Esophagus muscularis mucosa (tissue), 4 donors: Measurements from ENCODE around the gene RALGAPA1. TPM values are rescaled to one million over a fixed set of nuclear protein-coding genes. Genes with fewer than 3 reads are reported as not detected.

Source experiments
- DNase-seq: peaks from one replicate; pipeline ENCODE4 v3.0.0-alpha.2; 2017; ENCODE audit errors: extremely low spot score
- H3K27ac ChIP-seq, 4 donors: fragments of 200-600 bp; sonication (generic); replicated peaks in 1 of 4; 1 replicate in 3 of 4; 2 replicates in 1 of 4; pipeline ENCODE4 v1.5.1; 2016 to 2019; ENCODE audit warnings: mild to moderate bottlenecking in 1 of 4
- H3K27me3 ChIP-seq, 4 donors: fragments of 200-600 bp; sonication (generic); one replicate each; pipeline versions ENCODE4 v1.5.1 to v1.6.0; 2016 to 2019
- H3K36me3 ChIP-seq, 4 donors: fragments of 200-600 bp; sonication (generic); one replicate each; pipeline ENCODE4 v1.5.1; 2016 to 2019
- H3K4me1 ChIP-seq, 4 donors: fragments of 200-600 bp; sonication (generic); one replicate each; pipeline ENCODE4 v1.5.1; 2016 to 2019
- H3K4me3 ChIP-seq, 4 donors: fragments of 200-600 bp; sonication (generic); 1 replicate in 2 of 4; 2 replicates in 2 of 4; pipeline ENCODE4 v1.5.1; 2016 to 2019; ENCODE audit warnings: mild to moderate bottlenecking in 4 of 4, moderate library complexity in 1 of 4
- H3K9me3 ChIP-seq, 4 donors: fragments of 200-600 bp; sonication (generic); 1 replicate in 3 of 4; 2 replicates in 1 of 4; pipeline ENCODE4 v1.5.1; 2016 to 2019
- CTCF ChIP-seq, 3 experiments: fragments of 200-600 bp in 2 of 3; fragments of 450-650 bp in 1 of 3; sonication (generic) in 2 of 3; IDR thresholded peaks; one replicate each; pipeline ENCODE4 v1.5.1; 2017 to 2019; ENCODE audit warnings: antibody characterized with exemption in 3 of 3, mild to moderate bottlenecking in 2 of 3, moderate library complexity in 1 of 3
- EP300 ChIP-seq: sonication (generic); formaldehyde crosslinking; IDR thresholded peaks from one replicate; pipeline ENCODE4 v1.6.1; 2017; ENCODE audit warnings: antibody characterized with exemption
- POLR2A ChIP-seq: fragments of 450-650 bp; IDR thresholded peaks from one replicate; pipeline ENCODE4 v1.6.1; 2017; ENCODE audit warnings: antibody characterized with exemption, moderate library complexity, mild to moderate bottlenecking, low read depth
- POLR2AphosphoS5 ChIP-seq, 2 donors: sonication (generic); formaldehyde crosslinking; IDR thresholded peaks; one replicate each; pipeline ENCODE4 v1.6.1; 2017; ENCODE audit warnings: antibody characterized with exemption in 2 of 2
- WGBS: methylation state at CpG from one replicate; pipeline ENCODE4 v1.1.5; 2018; 5-methylcytosine and 5-hydroxymethylcytosine counted together
- intact Hi-C: fragments of 100-400 bp; cut with DNase I; formaldehyde crosslinking; loops from one replicate; pipeline ENCODE4 v1.15.1; 2023
- total RNA-seq, 4 donors: library from RNA; depleted of rRNA; stranded (reverse); fragments of >200 nt; gene quantifications; one replicate each; pipeline versions ENCODE4 v1.1.0 to v1.2.1, GENCODE V29; 2016

RALGAPA1 gene
- total RNA-seq, 4 donors from 2014 or later = 48.2 to 77.7 (median 52.1) TPM

- no peak overlapping the region for H3K4me3 ChIP-seq
- intact Hi-C loops = no loop called here
- peaks cover 16 to 78% (median 52%) of the 10 kb centered on the region in 4 donors for H3K36me3 ChIP-seq
- no peak for TF ChIP-seq EP300
- no peak for TF ChIP-seq POLR2AphosphoS5 (IDR thresholded peaks at IDR 0.05)
- no peak for TF ChIP-seq POLR2A
- TF ChIP-seq CTCF (IDR thresholded peaks at IDR 0.05) = no peak
- no peak for DNase-seq
- H3K9me3 ChIP-seq = no peaks in the 10 kb centered on the region
- no peaks in the 10 kb centered on the region for H3K27me3 ChIP-seq
- no peak overlapping the region for H3K27ac ChIP-seq
- no peaks in the 10 kb centered on the region for H3K4me1 ChIP-seq
These were observed 142.6 kb downstream of the RALGAPA1 start for GRCh38 chr14:35666429-35667043.

DNA sequence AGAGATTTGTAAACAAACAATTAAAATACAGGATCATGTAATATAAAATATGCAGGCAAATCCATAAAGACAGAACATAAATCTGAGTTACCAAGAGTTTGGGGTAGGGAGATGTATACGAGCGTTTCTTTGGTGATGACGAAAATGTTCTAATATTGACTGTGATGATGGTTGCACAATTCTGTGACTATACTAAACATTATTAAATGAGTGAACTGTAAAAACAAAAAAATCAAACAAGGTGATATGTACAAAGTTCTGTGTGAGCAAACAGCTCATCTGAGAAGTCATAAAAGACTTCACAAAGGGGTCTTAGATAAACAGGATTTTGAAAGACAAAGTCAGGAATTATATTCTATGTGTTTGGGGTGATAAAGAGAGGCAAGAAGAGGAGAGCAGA, 147.2 kb downstream of the RALGAPA1 start:
- WGBS = 95% methylated on average over 3 of the region's 3 CpGs
- DNase-seq = no peak
- Histone ChIP-seq H3K27me3 (no peaks in the 10 kb centered on the region), H3K9me3 (no peaks in the 10 kb centered on the region), H3K4me1 (no peaks in the 10 kb centered on the region), H3K4me3 (no peak overlapping the region), H3K36me3 (peaks cover 0 to 73% (median 24%) of the 10 kb centered on the region in 4 donors), H3K27ac (no peak overlapping the region)
- TF ChIP-seq CTCF (IDR thresholded peaks at IDR 0.05) (no peak), EP300 (no peak), POLR2A (no peak)
- intact Hi-C loops = no loop called here

- Histone ChIP-seq H3K27me3 (no peaks in the 10 kb centered on the region), H3K4me1 (no peaks in the 10 kb centered on the region), H3K9me3 (no peaks in the 10 kb centered on the region), H3K4me3 (no peak overlapping the region), H3K27ac (no peak overlapping the region), H3K36me3 (peaks cover 1 to 53% (median 19%) of the 10 kb centered on the region in 4 donors)
- intact Hi-C loops = no loop called here
- WGBS = 92% methylated on average over 1 of the region's 1 CpG
- TF ChIP-seq POLR2A (no peak), POLR2AphosphoS5 (IDR thresholded peaks at IDR 0.05) (no peak), CTCF (IDR thresholded peaks at IDR 0.05) (no peak), EP300 (no peak)
- DNase-seq = no peak
These were observed 156.1 kb downstream of the RALGAPA1 start for GRCh38 chr14:35653045-35653444.

DNA sequence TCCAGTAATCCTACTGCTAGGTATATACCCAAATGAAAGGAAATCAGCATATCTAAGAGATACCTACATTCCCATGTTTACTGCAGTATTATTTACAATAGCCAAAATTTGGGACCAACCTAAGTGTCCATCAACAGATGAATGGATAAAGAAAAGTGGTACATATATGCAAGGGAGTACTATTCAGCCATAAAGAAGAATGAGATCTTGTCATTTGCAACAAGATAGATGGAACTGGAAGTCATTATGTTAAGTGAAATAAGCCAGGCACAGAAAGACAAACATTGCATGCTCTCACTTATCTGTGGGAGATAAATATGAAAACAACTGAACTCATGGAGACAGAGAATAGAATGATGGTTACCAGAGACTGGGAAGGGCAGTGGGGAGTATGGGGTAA, 165.6 kb downstream of the RALGAPA1 start:
- H3K27ac ChIP-seq = no peak overlapping the region
- no peak for DNase-seq
- no peak overlapping the region for H3K4me3 ChIP-seq
- intact Hi-C loops = no loop called here
- peaks cover 0 to 13% (median 3%) of the 10 kb centered on the region in 4 donors for H3K9me3 ChIP-seq
- no peaks in the 10 kb centered on the region for H3K4me1 ChIP-seq
- TF ChIP-seq POLR2AphosphoS5 (IDR thresholded peaks at IDR 0.05) = no peak
- TF ChIP-seq POLR2A = no peak
- no peak for TF ChIP-seq CTCF (IDR thresholded peaks at IDR 0.05)
- no peak for TF ChIP-seq EP300
- no peaks in the 10 kb centered on the region for H3K27me3 ChIP-seq
- H3K36me3 ChIP-seq = peaks cover 24 to 89% (median 44%) of the 10 kb centered on the region in 4 donors

DNA sequence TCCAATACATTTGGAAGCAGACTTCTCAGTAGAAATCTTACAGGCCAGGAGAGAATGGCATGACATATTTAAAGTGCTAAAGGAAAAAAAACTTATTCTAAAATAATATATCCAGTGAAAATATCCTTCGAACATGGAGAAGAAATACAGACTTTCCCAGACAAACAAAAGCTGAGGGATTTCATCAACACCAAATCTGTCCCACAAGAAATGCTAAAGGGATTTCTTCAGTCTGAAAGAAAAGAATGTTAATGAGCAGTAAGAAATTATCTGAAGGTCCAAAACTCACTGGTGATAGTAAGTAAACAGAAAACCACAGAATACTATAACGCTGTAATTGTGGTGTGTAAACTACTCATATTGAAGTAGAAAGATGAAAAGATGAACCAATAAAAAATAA, 171.2 kb downstream of the RALGAPA1 start:
- no peak overlapping the region for H3K27ac ChIP-seq
- H3K36me3 ChIP-seq = peaks cover 4 to 85% (median 35%) of the 10 kb centered on the region in 4 donors
- peaks cover 0 to 7% (median 2%) of the 10 kb centered on the region in 4 donors for H3K9me3 ChIP-seq
- TF ChIP-seq POLR2AphosphoS5 (IDR thresholded peaks at IDR 0.05) (no peak), EP300 (no peak), POLR2A (no peak), CTCF (IDR thresholded peaks at IDR 0.05) (no peak)
- H3K4me1 ChIP-seq = peaks cover 0 to 5% (median 3%) of the 10 kb centered on the region in 4 donors
- H3K27me3 ChIP-seq = no peaks in the 10 kb centered on the region
- DNase-seq = no peak
- H3K4me3 ChIP-seq = no peak overlapping the region
- 90% methylated on average over 2 of the region's 2 CpGs for WGBS
- intact Hi-C loops = no loop called here
